SU-DHL-6 (cell line): ENCODE measurements around the gene MROH7.

Source experiments
- CTCF ChIP-seq: fragments of 200-600 bp; sonication (generic); IDR thresholded peaks from one replicate; pipeline ENCODE4 v1.5.1; 2017; ENCODE audit warnings: antibody characterized with exemption, mild to moderate bottlenecking, low read length, moderate library complexity; ENCODE audit not compliant: insufficient read depth, poor library complexity, severe bottlenecking
- EZH2phosphoT487 ChIP-seq: fragments of 200-600 bp; sonication (generic), shearing (Covaris generic); conservative IDR thresholded peaks from 2 replicates; pipeline ENCODE4 v1.6.1; 2018; ENCODE audit warnings: mild to moderate bottlenecking, antibody characterized with exemption, low read length, moderate library complexity, mixed read lengths

- TF ChIP-seq CTCF (no peak), EZH2phosphoT487 (no peak)
Observed at GRCh38 chr1:54602554-54602953, 39.0 kb upstream of the MROH7 start.
